H1 (cell line): ENCODE measurements around the gene RABGGTB.

Experiments used
- CBX8 ChIP-seq: fragments of 300-800, 300-1000 bp; sonication (generic); IDR thresholded peaks from 2 replicates; pipeline ENCODE4 v1.7.1; 2016; ENCODE audit warnings: low read depth, low read length, borderline replicate concordance
- GABPA ChIP-seq: IDR thresholded peaks from 2 replicates; pipeline ENCODE4 v1.6.1; 2011; ENCODE audit warnings: mild to moderate bottlenecking, low read length, moderate library complexity, borderline replicate concordance; ENCODE audit not compliant: insufficient read depth
- HDAC6 ChIP-seq: IDR thresholded peaks from one replicate; pipeline ENCODE4 v1.7.1; 2012; ENCODE audit warnings: low read depth, mild to moderate bottlenecking, inconsistent platforms, low read length, moderate library complexity
- ZNF274 ChIP-seq: IDR thresholded peaks from 2 replicates; pipeline ENCODE4 v1.7.0; 2012; ENCODE audit warnings: low read length, borderline replicate concordance; ENCODE audit errors: extremely low read depth
- TF ChIP-seq, protein P1 (sequence below), 3 experiments: IDR thresholded peaks; 1 replicate in 2 of 3; 2 replicates in 1 of 3; pipeline versions ENCODE4 v1.5.1 to v1.6.1; 2011; ENCODE audit warnings: low read length in 3 of 3, mild to moderate bottlenecking in 3 of 3, inconsistent platforms in 2 of 3, low read depth in 1 of 3, moderate library complexity in 1 of 3; ENCODE audit not compliant: insufficient read depth in 1 of 3; ENCODE audit errors: control extremely low read depth in 1 of 3
- TF ChIP-seq, protein P2 (sequence below): IDR thresholded peaks from 2 replicates; pipeline ENCODE4 v1.6.1; 2011; ENCODE audit warnings: low read length, improper control_type of control experiment

DNA sequence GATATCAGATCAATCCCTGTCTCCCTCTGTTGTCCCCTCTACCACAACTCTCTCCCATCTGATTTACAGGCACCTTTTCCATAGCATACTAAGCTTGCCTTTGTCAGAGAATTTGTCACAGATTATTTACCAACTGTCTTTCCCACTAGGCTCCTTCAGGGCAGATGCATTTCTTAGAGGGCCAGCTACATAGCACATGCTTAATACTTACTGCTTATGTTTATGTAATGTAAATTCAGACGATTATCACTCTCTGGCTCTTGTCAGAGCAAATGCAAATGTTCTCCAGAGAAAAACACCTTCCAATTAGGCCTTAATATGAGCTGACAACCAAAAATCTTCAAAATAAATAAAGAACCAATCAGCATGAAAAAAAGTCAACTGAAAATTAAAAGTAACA is 15.3 kb upstream of the RABGGTB start:
- no peak for TF ChIP-seq HDAC6
- no peak for TF ChIP-seq GABPA
- TF ChIP-seq, protein P1, sequence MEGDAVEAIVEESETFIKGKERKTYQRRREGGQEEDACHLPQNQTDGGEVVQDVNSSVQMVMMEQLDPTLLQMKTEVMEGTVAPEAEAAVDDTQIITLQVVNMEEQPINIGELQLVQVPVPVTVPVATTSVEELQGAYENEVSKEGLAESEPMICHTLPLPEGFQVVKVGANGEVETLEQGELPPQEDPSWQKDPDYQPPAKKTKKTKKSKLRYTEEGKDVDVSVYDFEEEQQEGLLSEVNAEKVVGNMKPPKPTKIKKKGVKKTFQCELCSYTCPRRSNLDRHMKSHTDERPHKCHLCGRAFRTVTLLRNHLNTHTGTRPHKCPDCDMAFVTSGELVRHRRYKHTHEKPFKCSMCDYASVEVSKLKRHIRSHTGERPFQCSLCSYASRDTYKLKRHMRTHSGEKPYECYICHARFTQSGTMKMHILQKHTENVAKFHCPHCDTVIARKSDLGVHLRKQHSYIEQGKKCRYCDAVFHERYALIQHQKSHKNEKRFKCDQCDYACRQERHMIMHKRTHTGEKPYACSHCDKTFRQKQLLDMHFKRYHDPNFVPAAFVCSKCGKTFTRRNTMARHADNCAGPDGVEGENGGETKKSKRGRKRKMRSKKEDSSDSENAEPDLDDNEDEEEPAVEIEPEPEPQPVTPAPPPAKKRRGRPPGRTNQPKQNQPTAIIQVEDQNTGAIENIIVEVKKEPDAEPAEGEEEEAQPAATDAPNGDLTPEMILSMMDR (IDR thresholded peaks at IDR 0.05; ENCODE audit: control extremely low read depth in 1 of 3, insufficient read depth in 1 of 3, low read depth in 1 of 3, low read length in 3 of 3), result no peak
- no peak for TF ChIP-seq CBX8
- TF ChIP-seq, protein P2, sequence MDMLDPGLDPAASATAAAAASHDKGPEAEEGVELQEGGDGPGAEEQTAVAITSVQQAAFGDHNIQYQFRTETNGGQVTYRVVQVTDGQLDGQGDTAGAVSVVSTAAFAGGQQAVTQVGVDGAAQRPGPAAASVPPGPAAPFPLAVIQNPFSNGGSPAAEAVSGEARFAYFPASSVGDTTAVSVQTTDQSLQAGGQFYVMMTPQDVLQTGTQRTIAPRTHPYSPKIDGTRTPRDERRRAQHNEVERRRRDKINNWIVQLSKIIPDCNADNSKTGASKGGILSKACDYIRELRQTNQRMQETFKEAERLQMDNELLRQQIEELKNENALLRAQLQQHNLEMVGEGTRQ, result no peak
- no peak for TF ChIP-seq ZNF274
